Caki2 (cell line): ENCODE data around the gene TMEM115. TPM values are rescaled to one million over a fixed set of nuclear protein-coding genes. Genes with fewer than 3 reads are reported as not detected.
"Not testable (repeated sequence)": the region's sequence is repeated elsewhere in the genome, so short reads cannot be mapped to it uniquely, and the experiment has no call there.

Experiments
- DNase-seq: peaks from one replicate; pipeline ENCODE4 v3.0.0-alpha.2; 2015; ENCODE audit warnings: low read depth
- in situ Hi-C: cut with HindIII; loops from 2 replicates; pipeline ENCODE4 v1.10.0; 2016; ENCODE audit warnings: low sequenced_read_pairs, low pct_unique_long_range_greater_than_20kb, mixed read lengths
- total RNA-seq: library from RNA; depleted of rRNA; stranded (reverse); fragments of >200 nt; shearing (Covaris generic); gene quantifications from 2 replicates; pipeline ENCODE4 v1.2.3, GENCODE V29; 2014; ENCODE audit warnings: low replicate concordance

TMEM115 gene
- total RNA-seq, 1 experiment from 2014 or later = 59.0 TPM

DNA sequence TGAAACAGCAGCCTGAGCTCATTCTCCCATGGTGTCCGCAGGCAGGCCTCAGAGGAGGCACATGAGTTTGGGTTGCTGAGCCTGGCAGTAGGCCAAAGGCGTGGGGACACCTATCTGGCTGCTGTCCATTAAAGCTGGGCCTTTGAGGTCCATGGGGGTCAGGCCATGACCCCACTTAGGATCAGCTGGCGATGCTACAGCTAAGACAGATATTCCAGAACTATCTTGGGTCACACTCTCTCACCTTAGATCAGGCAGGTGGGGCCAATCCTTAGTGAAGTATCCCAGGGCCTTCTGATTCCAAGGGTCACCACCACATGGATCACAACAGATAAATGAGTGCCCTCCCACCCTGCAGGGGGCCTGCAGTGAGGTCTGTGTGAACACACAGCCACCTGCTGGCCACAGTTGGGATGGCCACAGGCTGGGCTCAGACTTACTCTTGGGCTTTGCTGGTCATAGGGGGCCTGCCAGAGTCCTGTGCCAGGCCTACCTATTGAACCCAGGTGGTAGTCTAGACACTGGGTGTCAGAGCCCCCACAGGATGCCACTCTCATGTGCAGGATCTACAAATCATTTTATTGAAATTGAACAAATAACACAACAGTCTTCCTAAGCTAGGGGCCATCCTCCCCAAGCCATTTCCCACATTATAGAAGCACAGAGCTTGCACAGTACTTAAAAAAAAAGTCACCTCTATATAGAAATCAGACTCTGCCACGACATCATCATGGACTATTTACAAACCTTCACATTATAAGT is 34.8 kb downstream of the TMEM115 start:
- peak; percentile 49 for DNase-seq
- in situ Hi-C loops = no loop called here

DNA sequence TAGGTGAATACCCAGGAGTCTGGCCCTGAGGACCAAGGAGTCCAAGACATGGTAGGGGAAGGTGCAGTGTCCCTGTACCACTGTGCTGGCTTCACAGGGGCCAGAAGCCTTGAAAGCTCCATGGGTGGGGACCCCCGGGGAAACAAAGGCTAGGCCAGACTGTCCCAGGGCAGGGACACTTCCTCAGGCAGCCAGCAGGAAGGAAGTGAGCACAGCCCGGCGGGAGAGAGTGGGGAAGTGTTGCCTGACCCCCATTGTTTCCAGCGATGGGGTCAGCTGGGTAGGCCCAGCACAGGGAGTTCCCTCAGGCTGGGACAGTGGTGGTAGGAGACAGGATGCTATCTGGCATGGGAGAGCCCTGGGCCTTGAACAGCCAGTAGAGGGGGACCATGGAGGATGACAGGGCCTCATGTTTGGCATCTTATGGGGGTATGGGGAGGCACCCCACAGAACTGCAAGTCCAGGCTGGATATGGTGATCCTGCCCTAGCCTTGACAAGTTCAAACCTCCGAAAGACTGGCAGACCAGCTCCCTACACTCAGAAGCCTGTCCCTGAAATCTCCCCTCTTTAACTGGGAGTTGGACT is 35.6 kb downstream of the TMEM115 start:
- in situ Hi-C loops = no loop called here
- DNase-seq = no peak

DNA sequence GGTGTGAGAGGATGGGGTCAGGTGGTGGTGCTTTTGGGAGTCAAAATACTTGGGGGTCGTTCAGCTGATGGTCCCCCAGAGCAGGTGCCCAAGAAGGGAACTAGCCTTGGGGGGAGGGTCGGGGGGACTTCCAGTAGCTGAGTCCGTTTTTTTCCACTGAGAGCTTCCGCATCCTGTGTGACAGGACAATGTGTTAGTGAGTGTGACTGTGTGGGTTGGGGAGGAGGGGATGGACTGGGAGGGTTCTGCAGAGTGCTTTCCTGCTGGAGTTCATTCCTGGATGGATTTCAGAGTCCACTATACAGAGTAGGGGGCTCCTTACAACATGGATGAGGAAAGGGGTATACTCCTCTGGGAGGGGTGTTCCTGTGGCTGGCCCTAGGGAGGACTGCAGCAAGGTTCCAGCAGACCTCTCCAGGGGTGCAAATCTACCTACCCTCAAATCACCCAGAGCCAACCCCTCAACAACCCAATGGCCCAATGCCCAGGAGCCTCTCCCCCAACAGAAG is 36.2 kb downstream of the TMEM115 start:
- in situ Hi-C loops = no loop called here
- no peak for DNase-seq

DNA sequence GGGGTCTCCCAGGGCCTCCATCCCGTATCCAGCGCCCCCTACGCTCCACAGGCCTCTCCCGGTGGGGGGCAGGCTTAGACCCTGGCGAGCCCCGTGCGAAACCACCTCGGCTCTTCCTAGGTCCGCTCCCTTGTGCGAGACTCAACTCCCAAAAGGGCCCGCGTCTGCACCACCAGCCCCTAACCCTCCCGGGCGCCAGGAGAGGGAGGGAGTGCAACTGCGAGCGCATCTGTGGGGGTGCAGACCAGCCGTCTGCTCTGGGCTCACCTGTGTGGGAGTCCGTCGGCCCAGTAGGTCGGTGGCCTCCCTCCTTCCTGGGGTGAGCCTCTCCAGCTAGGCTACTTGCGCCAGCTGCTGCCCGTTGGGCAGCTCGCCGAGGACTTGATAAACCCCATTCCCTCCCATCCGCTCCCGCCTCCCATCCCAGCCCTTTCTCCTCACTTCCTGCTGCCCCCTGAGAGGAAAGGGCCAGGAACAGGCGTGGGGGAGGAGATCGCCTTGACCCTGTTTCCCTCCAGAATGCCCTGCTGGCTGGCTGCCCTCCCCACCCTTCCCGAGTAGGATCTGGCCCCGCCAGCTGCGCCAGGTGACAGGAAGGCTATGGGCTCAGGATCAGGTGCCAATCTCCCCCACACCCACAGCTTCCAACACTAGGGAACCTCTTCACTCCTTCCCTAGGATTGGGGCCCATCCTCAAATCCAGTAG is 36.8 kb downstream of the TMEM115 start, which contains the start of gene HYAL2:
Gene HYAL2 (minus strand): TSS at position 360 of the 706 bp plus-strand sequence. CDS start 2,256 bp downstream, outside the sequence.
- DNase-seq = no peak
- in situ Hi-C loops = no loop called here

DNA sequence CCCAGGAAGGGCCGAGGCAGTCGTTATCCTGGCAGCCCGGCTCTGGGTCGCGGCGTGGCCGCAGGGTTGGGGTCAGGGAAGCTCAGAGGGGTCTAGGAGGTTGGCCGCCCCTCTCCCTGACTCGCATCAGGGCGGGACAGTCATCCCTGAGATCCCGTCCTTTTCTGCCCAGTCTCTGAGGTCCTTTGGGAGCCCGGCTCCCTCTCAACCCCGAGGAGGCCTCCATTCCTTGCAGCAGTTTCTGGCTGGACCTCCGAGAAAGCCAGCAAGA is 37.3 kb downstream of the TMEM115 start:
- no peak for DNase-seq
- in situ Hi-C loops = no loop called here

DNA sequence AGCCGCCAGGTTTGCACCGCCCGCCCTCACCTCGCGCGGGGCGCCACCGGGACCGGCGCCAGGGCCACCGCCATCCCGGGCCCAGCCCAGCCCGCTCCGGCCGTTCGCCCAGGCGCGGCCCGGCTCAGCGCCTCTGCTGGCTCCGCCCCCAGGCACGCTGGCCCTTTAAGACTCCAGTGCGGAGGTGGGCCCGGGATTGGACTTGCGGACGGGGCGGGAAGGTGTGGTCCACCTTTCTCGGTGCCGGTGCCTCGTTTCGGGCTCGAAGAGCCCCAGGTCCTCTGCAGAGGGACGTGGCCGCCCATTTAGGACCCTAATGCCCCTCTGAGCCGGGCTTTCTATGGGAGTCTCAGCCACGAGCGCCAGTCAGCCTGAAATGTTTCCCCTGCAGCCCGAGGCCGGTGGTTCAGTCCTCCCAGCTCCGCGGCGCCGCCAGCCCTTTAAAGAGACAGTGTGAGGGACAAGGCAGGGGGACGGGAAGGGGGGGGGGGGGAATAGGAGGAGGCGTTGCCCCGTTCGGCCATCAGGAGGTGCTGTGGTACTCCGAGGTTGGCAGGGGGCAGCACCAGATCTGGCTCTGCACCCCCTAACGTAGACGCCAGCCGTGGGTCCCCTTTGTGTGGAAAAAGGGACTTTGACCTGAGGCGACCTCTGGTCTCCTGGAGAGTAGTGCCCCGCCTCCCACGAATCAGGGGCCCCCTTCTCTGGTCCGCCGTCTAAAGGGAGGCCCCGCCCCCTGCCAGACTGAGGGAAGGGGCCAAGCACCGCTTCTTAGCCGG is 37.8 kb downstream of the TMEM115 start:
- peak; percentile 88 for DNase-seq
- in situ Hi-C loops = no loop called here

DNA sequence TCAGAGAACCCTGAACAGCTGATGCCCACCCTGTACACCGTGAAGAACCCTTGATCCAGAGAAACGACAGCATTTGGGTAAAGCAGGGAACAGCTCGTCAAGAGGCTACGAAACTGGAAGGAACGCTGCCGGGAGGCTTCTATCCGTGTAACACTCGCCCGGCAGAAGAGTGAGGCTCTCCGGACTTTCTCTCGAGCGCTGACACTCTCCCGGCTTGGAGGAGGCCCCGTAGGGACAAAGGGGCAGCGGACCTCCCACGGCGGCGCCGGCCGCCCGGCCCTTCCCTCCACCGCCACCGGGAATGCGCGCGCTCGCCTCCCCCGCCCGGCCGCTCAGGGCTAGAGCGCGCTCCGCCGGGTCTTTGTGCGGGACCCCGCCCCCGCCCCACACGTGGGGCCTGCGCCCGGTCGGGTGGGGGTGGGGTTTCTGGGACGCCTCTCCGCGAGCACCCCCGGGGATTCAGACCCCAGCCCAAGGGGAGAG is 38.4 kb downstream of the TMEM115 start:
- in situ Hi-C loops = no loop called here
- peak; percentile 77 for DNase-seq

DNA sequence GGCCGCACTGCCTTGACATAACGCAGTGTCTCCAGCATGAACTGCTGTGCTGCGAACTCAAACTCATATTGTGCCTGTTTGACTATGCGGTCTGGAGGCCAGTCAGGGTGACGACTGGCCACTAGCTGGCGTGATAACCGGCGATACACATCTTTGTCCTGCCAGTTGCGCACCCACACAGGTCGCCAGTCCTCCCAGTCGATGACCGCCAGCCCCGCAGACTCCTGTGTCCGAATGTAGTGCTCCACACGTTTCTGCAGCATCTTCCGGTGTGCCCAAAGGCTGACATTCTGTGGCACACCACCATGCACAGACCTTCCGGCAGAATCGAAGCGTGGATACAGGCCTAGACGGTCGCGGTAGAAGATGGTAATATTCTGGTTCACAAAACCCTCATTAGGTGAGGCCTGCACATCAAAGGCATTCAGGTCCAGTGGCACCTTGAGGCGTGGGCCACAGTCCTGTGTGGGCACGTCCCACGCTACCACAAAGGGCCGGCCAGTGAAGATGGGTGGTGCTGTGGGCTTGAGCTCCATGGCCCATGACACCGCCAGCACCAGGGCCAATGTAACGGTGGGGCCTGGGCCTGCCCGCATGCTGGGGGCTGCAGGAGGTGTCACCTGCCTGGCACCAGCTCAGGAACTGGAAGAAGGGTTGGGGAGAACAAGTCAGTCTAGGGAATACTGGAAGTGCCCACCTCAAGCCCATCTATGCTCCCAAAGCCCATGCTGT is 39.3 kb downstream of the TMEM115 start:
- in situ Hi-C loops = no loop called here
- DNase-seq = no peak

DNA sequence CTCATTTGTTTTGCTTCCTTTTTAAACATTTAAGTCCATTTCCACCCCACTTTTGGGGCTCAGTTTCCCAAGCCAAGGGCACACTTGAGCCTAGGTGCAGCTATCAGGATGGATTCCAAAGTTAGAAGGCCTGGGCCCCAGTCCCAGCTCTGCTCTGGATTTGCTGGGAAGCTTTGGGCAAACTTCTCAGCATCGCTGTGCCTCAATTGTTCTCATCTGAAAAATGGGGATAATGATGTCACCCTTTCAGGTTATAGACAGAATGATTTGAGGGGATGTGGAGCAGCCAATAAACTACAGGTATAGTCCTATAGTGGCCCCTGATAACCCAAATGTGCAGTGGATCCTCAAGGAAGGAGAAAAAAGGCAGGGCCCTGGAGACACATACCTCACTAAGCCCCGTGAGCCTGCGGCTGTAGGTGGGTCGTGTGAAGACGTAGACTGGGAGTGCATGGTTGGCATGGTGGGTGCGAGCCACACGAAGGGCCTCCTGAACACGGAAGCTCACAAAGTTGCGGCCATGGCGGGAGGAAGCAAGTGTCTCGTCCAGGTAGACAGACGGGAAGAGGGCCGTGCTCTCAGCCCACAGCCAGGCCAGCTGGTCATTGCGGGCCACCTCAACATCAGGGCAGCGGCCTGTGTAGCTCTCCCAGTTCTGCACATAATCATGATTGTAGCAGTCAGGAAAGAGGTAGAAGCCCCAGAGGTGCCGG is 40.0 kb downstream of the TMEM115 start:
- in situ Hi-C loops = no loop called here
- no peak for DNase-seq

DNA sequence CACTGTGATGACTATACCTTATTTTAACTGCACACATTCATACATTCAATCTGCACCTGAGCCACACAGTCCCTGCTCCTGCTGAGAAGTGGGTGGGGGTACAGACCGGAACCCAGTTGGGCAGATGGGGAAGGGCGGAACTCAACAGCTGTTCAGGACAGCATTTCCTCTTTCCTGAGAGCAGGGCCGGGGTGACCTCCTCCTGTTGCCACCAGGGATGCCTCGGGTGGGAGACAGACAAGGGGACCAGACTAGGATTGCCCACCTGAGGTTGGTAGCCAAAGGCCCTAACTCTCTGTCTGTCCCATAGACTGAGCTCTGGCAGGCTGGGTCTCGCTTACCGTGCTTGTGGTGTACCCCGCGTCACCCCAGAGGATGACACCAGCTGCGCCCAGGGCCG is 40.7 kb downstream of the TMEM115 start:
- in situ Hi-C loops = no loop called here
- DNase-seq = no peak

DNA sequence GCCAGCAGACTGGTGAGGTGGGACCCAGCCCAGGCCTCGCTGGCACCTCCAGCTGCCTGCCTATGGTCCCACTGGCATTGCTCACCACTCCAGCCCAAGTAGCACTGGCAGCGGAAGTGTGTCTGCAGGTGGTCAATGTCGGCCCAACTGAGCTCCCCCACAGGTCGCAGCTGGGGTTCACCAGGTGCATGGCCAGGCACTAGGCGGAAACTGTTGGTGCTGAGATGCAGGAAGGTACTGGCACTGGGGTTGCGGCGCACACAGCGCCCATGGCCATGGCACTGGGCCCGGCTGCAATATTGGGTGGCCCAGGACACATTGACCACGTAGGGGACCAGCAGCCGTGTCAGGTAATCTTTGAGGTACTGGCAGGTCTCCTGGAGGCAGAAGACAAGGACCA is 41.2 kb downstream of the TMEM115 start:
- no peak for DNase-seq
- in situ Hi-C loops = no loop called here

DNA sequence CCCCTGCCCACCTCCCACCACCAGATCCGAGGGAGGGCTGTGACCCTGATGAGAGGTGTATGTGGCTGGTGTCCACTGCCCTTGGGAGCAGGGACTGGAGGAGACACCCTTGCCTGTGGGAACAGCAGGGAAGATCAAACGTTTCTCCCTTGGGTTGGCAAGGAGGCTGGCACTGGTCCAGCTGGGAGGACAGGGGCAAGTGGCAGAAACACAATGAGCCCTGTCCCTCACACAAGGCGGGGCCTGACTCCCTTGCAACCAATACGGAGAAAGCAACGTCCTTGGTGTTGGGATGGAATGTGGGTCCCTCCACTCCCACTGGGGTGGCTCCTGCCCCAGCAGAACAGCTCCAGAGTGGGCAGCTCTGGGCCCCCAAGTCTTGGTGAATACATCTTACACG is 42.0 kb downstream of the TMEM115 start:
- no peak for DNase-seq
- in situ Hi-C loops = no loop called here

DNA sequence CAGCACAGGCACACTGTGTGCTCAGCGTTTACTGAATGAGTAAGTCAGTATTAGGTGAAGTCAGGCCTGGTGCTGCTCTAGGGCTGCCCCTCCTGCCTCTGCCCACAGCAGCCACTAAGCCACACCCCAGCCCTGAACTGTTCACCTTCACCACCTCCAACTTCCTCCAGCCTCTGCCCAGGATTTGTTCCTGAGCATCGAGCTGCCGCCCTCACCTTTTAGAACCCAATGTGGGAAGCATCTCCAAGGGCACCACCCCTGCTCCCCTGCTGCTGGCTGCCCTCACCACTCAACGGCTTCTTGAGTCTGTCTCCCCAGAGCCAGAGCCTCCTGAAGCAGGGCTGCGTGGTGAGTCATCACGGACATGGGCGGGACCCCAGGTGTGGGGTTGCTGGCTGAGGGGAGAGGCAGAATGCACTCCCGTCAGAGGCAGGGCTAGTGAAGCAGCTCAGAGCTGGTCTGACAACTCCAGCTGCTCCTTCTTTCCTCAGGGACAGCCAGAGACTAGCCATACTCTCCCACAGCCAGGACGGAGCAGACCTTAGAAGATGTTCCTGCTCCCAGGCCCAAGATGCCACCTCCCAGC is 42.6 kb downstream of the TMEM115 start:
- in situ Hi-C loops = no loop called here
- peak; percentile 96 for DNase-seq

DNA sequence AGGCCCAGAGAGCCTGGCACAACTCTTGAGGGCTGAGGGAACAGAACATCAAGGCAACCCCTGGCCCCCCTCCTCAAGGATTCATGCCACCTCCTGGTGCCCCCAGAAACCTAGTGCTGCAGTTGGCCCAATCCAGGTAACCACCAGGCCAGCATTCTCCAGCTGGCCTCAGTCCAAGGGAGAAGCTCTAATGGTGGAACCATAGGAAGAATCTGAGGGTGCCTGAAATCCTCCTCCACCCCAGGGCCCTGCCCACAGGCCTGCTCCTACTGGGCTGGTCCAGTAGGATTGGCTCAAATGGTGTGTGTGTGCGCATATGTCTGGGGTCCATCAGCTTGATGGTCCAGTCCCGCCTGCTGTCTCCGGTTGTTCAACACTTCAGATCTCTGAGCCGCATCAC is 44.5 kb downstream of the TMEM115 start:
- in situ Hi-C loops = no loop called here
- no peak for DNase-seq

DNA sequence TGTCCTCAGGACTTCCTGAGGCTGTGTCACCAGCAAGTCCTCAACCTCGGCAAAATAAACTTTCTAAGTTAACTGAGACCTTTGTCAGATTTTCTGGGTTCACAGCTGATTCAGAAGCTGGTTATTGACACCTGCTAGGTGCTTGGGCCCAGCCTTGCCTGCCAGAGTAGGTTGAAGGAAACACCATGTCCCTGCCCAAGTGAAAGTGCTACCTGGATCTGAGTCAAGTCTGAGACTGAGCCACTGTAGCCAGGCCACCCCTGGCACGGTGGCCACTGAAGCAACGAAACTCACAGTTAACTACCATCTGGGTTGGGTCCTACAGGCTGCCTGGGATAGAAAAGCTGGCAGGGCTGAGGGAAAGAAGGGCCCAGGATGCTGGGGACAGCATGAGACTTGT is 45.0 kb downstream of the TMEM115 start:
- no peak for DNase-seq

DNA sequence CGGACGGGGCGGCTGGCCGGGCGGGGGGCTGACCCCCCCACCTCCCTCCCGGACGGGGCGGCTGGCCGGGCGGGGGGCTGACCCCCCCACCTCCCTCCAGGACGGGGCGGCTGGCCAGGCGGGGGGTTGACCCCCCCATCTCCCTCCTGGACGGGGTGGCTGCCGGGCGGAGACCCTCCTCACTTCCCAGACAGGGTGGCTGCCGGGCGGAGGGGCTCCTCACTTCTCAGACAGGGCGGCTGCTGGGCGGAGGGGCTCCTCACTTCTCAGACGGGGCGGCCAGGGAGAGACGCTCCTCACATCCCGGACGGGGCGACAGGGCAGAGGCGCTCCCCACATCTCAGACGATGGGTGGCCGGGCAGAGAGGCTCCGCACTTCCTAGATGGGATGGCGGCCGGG is 47.3 kb downstream of the TMEM115 start:
- DNase-seq, in situ Hi-C loops: not testable (repeated sequence)

More for the DNA sequence above, 45.0 kb downstream of the TMEM115 start:
- in situ Hi-C loops = no loop called here
